GM21423 (cell line): ENCODE data around the gene HTD2.

Experiments used
- ATAC-seq: cut with Tn5 transposase; IDR thresholded peaks from one replicate; pipeline ENCODE4 v1.9.1; 2021; ENCODE audit warnings: mild to moderate bottlenecking, moderate library complexity; ENCODE audit not compliant: unreplicated experiment

Gene HTD2

DNA sequence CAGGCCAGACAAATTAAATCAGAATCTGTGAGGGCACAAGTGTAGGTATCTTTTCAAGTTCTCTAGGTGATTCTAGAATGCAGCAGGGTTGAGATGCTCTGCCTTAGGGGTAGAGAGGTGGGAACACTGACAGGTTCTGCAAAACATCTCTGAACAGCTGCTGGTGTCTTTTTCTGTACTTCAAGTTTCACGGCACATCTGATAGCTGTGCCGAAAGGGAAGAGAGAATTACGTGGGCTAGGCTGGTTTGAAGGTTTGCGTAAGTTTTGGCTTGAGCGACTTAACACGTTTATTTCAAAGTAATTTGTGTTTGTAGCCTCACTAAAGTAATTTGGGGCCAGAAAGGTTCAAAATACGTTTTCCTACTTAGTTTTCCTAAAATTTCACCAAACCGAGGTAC lies 48.9 kb downstream of the HTD2 start:
- ATAC-seq, result peak; percentile 51

DNA sequence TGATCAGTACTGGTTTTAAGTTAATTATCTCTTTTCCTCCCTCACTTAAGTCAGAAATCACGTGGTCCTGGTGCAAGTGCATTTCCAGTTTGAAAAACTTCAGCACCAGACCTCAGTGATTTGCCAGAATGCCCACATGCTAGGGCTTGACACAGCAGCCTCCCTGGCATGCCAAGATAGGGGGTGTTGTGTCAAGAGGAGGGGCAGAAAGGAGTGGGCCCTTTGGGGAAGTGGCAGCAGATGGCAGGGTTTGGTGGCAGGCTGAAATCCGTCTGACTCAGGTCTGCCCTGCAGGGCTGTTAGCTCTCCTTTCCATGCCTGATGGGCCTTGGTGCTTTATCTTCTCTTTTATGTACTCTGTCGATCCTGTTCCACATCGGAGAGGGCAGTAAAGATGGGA lies 49.7 kb downstream of the HTD2 start:
- ATAC-seq, result no peak

DNA sequence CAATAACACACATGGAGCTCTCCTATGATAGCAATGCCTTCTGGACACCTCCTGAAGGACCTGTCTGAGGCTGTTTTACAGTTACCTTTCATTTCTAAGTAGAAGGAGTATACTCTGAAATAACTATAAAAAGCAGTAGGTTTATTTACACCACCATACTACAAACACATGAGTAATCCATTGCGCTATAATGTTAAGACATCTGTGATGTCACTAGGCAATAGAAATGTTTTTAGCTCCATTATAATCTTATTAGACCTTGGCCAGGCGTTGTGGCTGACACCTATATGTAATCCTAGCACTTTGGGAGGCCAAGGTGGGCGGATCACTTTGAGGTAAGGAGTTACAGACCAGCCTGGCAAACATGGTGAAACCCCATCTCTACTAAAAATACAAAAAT lies 51.1 kb downstream of the HTD2 start:
- ATAC-seq, result no peak

DNA sequence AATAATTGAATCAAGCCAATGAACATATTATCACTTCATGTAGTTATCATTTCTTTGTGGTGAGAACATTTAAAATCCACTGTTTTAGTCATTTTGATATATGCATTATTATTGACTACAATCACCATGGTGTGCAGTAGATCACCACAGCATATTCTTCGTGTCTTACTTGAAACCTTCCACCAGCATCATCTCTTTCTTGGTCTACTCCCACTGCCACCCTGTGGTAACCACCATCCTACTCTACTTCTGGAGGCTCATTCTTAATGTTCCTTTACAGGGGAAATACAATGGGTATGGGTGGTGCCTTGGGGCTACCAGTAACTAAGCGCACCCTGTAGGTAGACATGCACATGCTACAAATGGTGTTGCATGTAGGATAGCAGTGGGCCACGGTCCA lies 51.8 kb downstream of the HTD2 start:
- ATAC-seq, result no peak

DNA sequence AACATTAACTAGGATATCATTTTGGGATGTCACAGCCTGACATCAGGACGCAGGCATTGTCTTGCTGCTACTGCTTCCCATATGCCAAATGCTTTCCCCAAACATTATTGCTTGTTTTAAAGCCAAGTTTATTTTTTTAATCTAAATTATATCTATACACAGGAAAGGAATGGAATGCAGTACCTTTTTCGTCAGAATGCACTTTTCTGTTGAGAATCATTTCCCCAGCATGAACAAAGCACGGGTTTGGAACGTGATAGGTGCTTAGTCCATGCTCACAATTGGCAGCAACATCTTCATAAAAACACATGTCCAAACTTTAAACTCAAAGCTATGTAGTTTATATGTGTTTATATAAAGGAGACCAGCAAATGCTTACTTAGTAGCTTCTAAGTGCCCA lies 52.5 kb downstream of the HTD2 start:
- no peak for ATAC-seq

DNA sequence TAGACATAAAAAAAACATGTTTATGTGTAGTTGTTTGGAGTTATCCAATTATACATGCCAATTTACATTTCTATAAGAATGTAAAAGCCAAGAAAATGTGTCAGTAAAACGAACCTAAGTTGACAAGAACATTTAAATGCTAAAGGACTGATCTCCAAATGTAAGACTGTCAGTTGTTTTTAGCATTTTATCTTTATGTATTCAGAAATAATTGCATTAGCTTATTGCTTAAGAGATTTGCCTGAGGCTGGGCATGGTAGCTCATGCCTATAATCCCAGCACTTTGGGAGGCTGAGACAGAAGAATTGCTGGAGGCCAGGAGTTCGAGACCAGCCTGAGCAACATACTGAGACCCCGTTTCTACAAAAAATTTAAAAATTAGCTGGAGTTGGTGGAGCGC lies 53.3 kb downstream of the HTD2 start:
- ATAC-seq, result no peak

DNA sequence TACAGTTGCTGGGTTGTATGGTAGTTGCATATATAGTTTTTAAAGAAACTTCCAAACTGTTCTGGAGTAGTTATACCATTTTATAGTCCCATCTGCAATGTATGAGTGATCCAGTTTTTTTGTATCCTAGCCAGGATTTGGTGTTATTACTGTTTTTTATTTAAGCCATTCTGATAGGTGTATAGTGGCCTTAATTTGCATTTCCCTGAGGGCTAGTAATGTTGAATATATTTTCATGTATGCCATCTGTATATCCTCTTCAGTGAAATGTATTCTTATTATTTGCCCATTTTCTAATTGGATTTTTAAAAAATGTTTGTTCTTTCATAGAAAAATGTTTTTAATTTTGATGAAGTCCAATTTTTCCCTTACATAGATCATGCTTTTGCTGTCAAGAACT lies 55.5 kb downstream of the HTD2 start:
- ATAC-seq, result no peak

DNA sequence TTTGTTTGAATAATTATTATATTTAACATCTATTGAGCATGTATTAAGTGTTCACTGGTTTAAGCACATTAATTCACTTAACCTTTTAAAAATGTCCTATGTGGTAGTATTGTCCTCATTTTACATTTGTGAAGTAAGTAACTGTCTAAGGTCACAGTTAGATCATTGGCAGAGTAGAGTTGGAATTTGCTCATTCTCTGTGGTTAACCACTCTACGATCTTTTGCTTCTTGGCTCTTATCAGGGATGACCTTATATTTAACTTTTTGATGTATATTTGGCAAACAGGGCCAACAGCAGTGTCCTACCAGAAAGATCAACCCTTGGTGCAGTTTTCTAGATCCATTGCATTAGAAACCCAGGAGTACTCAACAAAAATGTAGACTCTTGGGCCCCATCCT lies 60.4 kb downstream of the HTD2 start:
- no peak for ATAC-seq

DNA sequence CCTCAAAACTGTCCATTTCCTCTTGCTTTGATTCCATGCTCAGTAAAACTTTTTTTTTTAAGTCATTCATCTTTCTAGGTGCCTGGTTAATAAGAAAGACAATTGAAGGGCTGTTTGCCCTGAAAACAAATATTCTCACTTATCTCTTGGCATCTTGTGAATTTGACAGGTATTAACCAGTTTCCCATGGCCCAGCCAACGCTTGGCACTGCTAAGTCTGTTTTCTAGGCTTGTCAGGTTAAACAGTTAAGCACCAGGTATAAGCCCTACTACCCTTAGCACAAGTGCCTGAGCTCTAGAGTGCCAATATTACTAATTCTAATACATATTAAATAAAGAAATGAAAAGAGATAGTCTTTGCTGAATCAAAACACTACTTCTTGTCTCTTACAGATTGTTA lies 62.7 kb downstream of the HTD2 start:
- no peak for ATAC-seq
